ENCODE measurements around the gene MON2. TPM values are rescaled to one million over a fixed set of nuclear protein-coding genes. Genes with fewer than 3 reads are reported as not detected.

Gene MON2
- total RNA-seq, 2 donors from 2014 or later, result 99.4 to 129 TPM

- Histone ChIP-seq H3K9me3 (no peaks in the 10 kb centered on the region), H3K36me3 (replicated peaks in 1 of 2; ENCODE audit: insufficient read depth in 1 of 2, low read depth in 2 of 2) (peaks cover 3 to 9% of the 10 kb centered on the region in 2 donors), H3K4me3 (no peak overlapping the region), H3K4me1 (no peaks in the 10 kb centered on the region), H3K27me3 (no peaks in the 10 kb centered on the region), H3K27ac (no peak overlapping the region)
- intact Hi-C loops (cut with DNase I), result no loop called here
- WGBS, 2 donors, result 85 to 91% methylated on average over 2 of the region's 2 CpGs
- no peak for ATAC-seq
- TF ChIP-seq, protein P1, sequence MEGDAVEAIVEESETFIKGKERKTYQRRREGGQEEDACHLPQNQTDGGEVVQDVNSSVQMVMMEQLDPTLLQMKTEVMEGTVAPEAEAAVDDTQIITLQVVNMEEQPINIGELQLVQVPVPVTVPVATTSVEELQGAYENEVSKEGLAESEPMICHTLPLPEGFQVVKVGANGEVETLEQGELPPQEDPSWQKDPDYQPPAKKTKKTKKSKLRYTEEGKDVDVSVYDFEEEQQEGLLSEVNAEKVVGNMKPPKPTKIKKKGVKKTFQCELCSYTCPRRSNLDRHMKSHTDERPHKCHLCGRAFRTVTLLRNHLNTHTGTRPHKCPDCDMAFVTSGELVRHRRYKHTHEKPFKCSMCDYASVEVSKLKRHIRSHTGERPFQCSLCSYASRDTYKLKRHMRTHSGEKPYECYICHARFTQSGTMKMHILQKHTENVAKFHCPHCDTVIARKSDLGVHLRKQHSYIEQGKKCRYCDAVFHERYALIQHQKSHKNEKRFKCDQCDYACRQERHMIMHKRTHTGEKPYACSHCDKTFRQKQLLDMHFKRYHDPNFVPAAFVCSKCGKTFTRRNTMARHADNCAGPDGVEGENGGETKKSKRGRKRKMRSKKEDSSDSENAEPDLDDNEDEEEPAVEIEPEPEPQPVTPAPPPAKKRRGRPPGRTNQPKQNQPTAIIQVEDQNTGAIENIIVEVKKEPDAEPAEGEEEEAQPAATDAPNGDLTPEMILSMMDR (IDR thresholded peaks at IDR 0.05), result no peak
- no peak for TF ChIP-seq POLR2A (IDR thresholded peaks at IDR 0.05)
- DNase-seq, result no peak
These were observed 96.2 kb downstream of the MON2 start for GRCh38 chr12:62562846-62563245.

- H3K27me3 ChIP-seq, result no peaks in the 10 kb centered on the region
- no peak overlapping the region for H3K27ac ChIP-seq
- TF ChIP-seq, protein P1 (IDR thresholded peaks at IDR 0.05), result no peak
- no peak for TF ChIP-seq POLR2A (IDR thresholded peaks at IDR 0.05)
- no peaks in the 10 kb centered on the region for H3K4me1 ChIP-seq
- DNase-seq, result no peak
- peaks cover 0 to 4% of the 10 kb centered on the region in 2 donors for H3K36me3 ChIP-seq (replicated peaks in 1 of 2; ENCODE audit: insufficient read depth in 1 of 2, low read depth in 2 of 2)
- H3K4me3 ChIP-seq, result no peak overlapping the region
- intact Hi-C loops (cut with DNase I), result no loop called here
- no peak for ATAC-seq
- no peaks in the 10 kb centered on the region for H3K9me3 ChIP-seq
These were observed 108.4 kb downstream of the MON2 start for GRCh38 chr12:62575036-62575435.

GRCh38 chr12:62576503-62576902, 109.9 kb downstream of the MON2 start:
- Histone ChIP-seq H3K27me3 (no peaks in the 10 kb centered on the region), H3K4me1 (no peaks in the 10 kb centered on the region), H3K27ac (no peak overlapping the region), H3K4me3 (no peak overlapping the region), H3K36me3 (replicated peaks in 1 of 2; ENCODE audit: insufficient read depth in 1 of 2, low read depth in 2 of 2) (peaks cover 0 to 4% of the 10 kb centered on the region in 2 donors), H3K9me3 (no peaks in the 10 kb centered on the region)
- 79 to 81% methylated on average over 1 of the region's 1 CpG for WGBS, 2 donors
- no peak for DNase-seq
- TF ChIP-seq, protein P1 (IDR thresholded peaks at IDR 0.05), result no peak
- no peak for TF ChIP-seq POLR2A (IDR thresholded peaks at IDR 0.05)
- intact Hi-C loops (cut with DNase I), result no loop called here
- no peak for ATAC-seq

DNA sequence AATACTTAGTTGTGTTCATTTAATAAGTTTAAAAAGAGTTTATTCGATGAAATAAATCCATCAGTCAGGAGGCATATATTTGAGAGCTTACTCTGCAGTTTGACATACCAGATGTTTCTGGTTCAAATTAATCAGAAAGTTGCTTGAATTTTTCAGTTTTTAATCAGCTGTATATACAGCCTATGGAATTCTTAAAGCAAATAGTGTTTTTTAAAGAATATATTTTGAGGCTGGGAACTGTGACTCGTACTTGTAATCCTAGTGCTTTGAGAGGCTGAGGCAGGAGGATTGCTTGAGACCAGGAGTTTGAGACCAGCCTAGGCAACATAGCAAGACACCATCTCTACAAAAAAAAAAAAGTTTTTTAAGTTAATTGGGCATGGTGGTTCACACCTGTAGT, 112.1 kb downstream of the MON2 start:
- intact Hi-C loops (cut with DNase I), result no loop called here
- TF ChIP-seq, protein P1 (IDR thresholded peaks at IDR 0.05), result no peak
- TF ChIP-seq POLR2A (IDR thresholded peaks at IDR 0.05), result no peak
- H3K4me3 ChIP-seq, result no peak overlapping the region

GRCh38 chr12:62581288-62582064, 114.8 kb downstream of the MON2 start:
- TF ChIP-seq POLR2A (IDR thresholded peaks at IDR 0.05), result no peak
- TF ChIP-seq, protein P1 (IDR thresholded peaks at IDR 0.05), result peak; percentile 41 to 73 (median 65)
- H3K27ac ChIP-seq, result no peak overlapping the region
- 84 to 86% methylated on average over 12 of the region's 12 CpGs for WGBS, 2 donors
- no peaks in the 10 kb centered on the region for H3K27me3 ChIP-seq
- DNase-seq, result no peak
- no peaks in the 10 kb centered on the region for H3K4me1 ChIP-seq
- no peaks in the 10 kb centered on the region for H3K36me3 ChIP-seq (replicated peaks in 1 of 2; ENCODE audit: insufficient read depth in 1 of 2, low read depth in 2 of 2)
- intact Hi-C loops (cut with DNase I), result loop anchor here (5.0 kb wide), 1 partner anchor 216 kb away; no protein-coding TSS in a partner anchor
- H3K4me3 ChIP-seq, result no peak overlapping the region
- peak; percentile 79 for ATAC-seq
- H3K9me3 ChIP-seq, result no peaks in the 10 kb centered on the region

More for the DNA sequence above, 112.1 kb downstream of the MON2 start:
- Histone ChIP-seq H3K36me3 (replicated peaks in 1 of 2; ENCODE audit: insufficient read depth in 1 of 2, low read depth in 2 of 2) (peaks cover 0 to 2% of the 10 kb centered on the region in 2 donors), H3K27ac (no peak overlapping the region), H3K9me3 (no peaks in the 10 kb centered on the region), H3K4me1 (no peaks in the 10 kb centered on the region), H3K27me3 (no peaks in the 10 kb centered on the region)
- no peak for ATAC-seq
- WGBS, 2 donors, result 94 to 97% methylated on average over 2 of the region's 2 CpGs
- DNase-seq, result no peak

Data from body of pancreas (tissue), 4 donors.